Measurements from ENCODE around the gene TSPAN18. TPM values are rescaled to one million over a fixed set of nuclear protein-coding genes. Genes with fewer than 3 reads are reported as not detected.

Gene TSPAN18
- total and polyA plus RNA-seq, 2 of the 8 experiments (the other 6 are each of a cell fraction or from before 2014, with no cell fraction given), result 5.2 to 10.2 TPM

GRCh38 chr11:44828296-44828695 lies 101.5 kb downstream of the TSPAN18 start:
- H3K4me3 ChIP-seq (ENCODE audit: extremely low read depth in 1 of 4, insufficient read depth in 2 of 4, low read depth in 3 of 4, low read length in 4 of 4), result no peak overlapping the region
- peaks cover 0 to 1% of the 10 kb centered on the region in 2 experiments for H4K20me1 ChIP-seq (replicated peaks in 1 of 2; ENCODE audit: control insufficient read depth in 1 of 2, insufficient read depth in 2 of 2, low read length in 2 of 2)
- POLR2A ChIA-PET (ENCODE audit: partially characterized antibody), result interaction anchor here (1.5 kb wide), 1 partner anchor 27 kb away, joined by 4 read pairs; no protein-coding TSS in a partner anchor
- DNase-seq (ENCODE audit: low read depth in 1 of 2, low spot score in 2 of 2) (no peak), FAIRE-seq (no peak)
- no peak overlapping the region for H3K56ac ChIP-seq (replicated peaks; ENCODE audit: insufficient read length, low read depth, low read length)
- H4K5ac ChIP-seq (ENCODE audit: insufficient read length, low read depth, low read length), result no peak overlapping the region
- H3K9ac ChIP-seq (replicated peaks in 1 of 4; ENCODE audit: extremely low read depth in 1 of 4, low read depth in 3 of 4, low read length in 3 of 4), result no peak overlapping the region
- H2BK12ac ChIP-seq (ENCODE audit: low read depth, low read length), result no peak overlapping the region
- no peak overlapping the region for H2BK120ac ChIP-seq (replicated peaks; ENCODE audit: low read depth, low read length)
- no peak overlapping the region for H2BK5ac ChIP-seq (ENCODE audit: low read depth, low read length)
- H3K9me3 ChIP-seq (ENCODE audit: insufficient read depth in 2 of 2, low read depth in 1 of 2, low read length in 1 of 2), result no peaks in the 10 kb centered on the region
- no peak overlapping the region for H3K23ac ChIP-seq (ENCODE audit: insufficient read length)
- H2AK5ac ChIP-seq (ENCODE audit: low read depth, low read length), result no peak overlapping the region
- no peak overlapping the region for H4K91ac ChIP-seq (replicated peaks; ENCODE audit: insufficient read length, low read length)
- no peak overlapping the region for H3K4me2 ChIP-seq (ENCODE audit: insufficient read depth in 1 of 2, low read depth in 2 of 2, low read length in 2 of 2)
- H3K14ac ChIP-seq (ENCODE audit: insufficient read length), result no peak overlapping the region
- H4K8ac ChIP-seq (ENCODE audit: extremely low read depth, insufficient read depth, low read length), result no peak overlapping the region
- peaks cover 12 to 25% (median 18%) of the 10 kb centered on the region in 4 experiments for H3K4me1 ChIP-seq (replicated peaks in 1 of 4; ENCODE audit: control insufficient read depth in 3 of 4, insufficient read depth in 4 of 4, low read length in 3 of 4)
- H3K79me2 ChIP-seq (ENCODE audit: control insufficient read depth in 1 of 2, insufficient read depth in 2 of 2, low read length in 2 of 2), result no peaks in the 10 kb centered on the region
- H2BK20ac ChIP-seq (ENCODE audit: low read length), result no peak overlapping the region
- CTCF ChIA-PET (ENCODE audit: partially characterized antibody), result interaction anchor here (0.6 to 7.6 kb wide), 8 partner anchors 13 to 182 kb away, joined by 3 to 49 read pairs (median 3); no protein-coding TSS in a partner anchor
- no peak overlapping the region for H3K27ac ChIP-seq (ENCODE audit: low read depth, low read length)
- H2BK15ac ChIP-seq (ENCODE audit: low read length), result no peak overlapping the region
- H3K27me3 ChIP-seq (replicated peaks in 1 of 4; ENCODE audit: control insufficient read depth in 3 of 4, extremely low read depth in 1 of 4, insufficient read depth in 3 of 4, low read length in 3 of 4), result peaks cover 0 to 42% (median 18%) of the 10 kb centered on the region in 4 experiments; a peak in 5 of 7 replicates
- no peak overlapping the region for H3K18ac ChIP-seq (ENCODE audit: extremely low read depth, low read length)
- no peak overlapping the region for H2AFZ ChIP-seq (ENCODE audit: low read length)
- H3K4ac ChIP-seq (replicated peaks; ENCODE audit: insufficient read length, low read depth, low read length), result no peak overlapping the region
- H3K79me1 ChIP-seq (ENCODE audit: low read depth, low read length), result no peaks in the 10 kb centered on the region
- H3K23me2 ChIP-seq (ENCODE audit: low read depth, low read length), result no peaks in the 10 kb centered on the region; the same call in none of the 2 replicates
- 86% methylated on average over 5 of the region's 5 CpGs; no CpG with 5 or more reads in 1 of the 2 experiments for WGBS, 2 experiments (ENCODE audit: extremely low coverage in 1 of 2, insufficient coverage in 1 of 2, insufficient read length in 1 of 2, insufficient replicate concordance in 2 of 2, low coverage in 1 of 2, low lambda C conversion rate in 2 of 2, missing lambda C conversion rate in 1 of 2)
- no peaks in the 10 kb centered on the region for H3K36me3 ChIP-seq (ENCODE audit: control insufficient read depth in 2 of 4, insufficient read depth in 4 of 4, low read length in 3 of 4)
- TF ChIP-seq SP4 (IDR thresholded peaks at IDR 0.05; ENCODE audit: low read length) (no peak), RBBP5 (IDR thresholded peaks at IDR 0.05; ENCODE audit: borderline replicate concordance, low read depth, low read length) (no peak), CHD2 (IDR thresholded peaks at IDR 0.05; ENCODE audit: low read length) (no peak), MAFK (IDR thresholded peaks at IDR 0.05; ENCODE audit: low read depth, low read length) (no peak), BCL11A (IDR thresholded peaks at IDR 0.05; ENCODE audit: low read depth in 2 of 2, low read length in 2 of 2) (no peak), POU5F1 (IDR thresholded peaks at IDR 0.05; ENCODE audit: low read depth, low read length) (no peak), JUN (IDR thresholded peaks at IDR 0.05; ENCODE audit: low read depth, low read length) (no peak), RXRA (IDR thresholded peaks at IDR 0.05; ENCODE audit: insufficient read depth, low read depth, low read length) (no peak), PHF8 (conservative IDR thresholded peaks at IDR 0.05; ENCODE audit: low read depth, low read length) (no peak), SIX5 (IDR thresholded peaks at IDR 0.05; ENCODE audit: low read depth, low read length) (no peak), EZH2 (IDR thresholded peaks at IDR 0.05; ENCODE audit: low read depth, low read length, severe bottlenecking) (no peak)
- TF ChIP-seq, protein P1, sequence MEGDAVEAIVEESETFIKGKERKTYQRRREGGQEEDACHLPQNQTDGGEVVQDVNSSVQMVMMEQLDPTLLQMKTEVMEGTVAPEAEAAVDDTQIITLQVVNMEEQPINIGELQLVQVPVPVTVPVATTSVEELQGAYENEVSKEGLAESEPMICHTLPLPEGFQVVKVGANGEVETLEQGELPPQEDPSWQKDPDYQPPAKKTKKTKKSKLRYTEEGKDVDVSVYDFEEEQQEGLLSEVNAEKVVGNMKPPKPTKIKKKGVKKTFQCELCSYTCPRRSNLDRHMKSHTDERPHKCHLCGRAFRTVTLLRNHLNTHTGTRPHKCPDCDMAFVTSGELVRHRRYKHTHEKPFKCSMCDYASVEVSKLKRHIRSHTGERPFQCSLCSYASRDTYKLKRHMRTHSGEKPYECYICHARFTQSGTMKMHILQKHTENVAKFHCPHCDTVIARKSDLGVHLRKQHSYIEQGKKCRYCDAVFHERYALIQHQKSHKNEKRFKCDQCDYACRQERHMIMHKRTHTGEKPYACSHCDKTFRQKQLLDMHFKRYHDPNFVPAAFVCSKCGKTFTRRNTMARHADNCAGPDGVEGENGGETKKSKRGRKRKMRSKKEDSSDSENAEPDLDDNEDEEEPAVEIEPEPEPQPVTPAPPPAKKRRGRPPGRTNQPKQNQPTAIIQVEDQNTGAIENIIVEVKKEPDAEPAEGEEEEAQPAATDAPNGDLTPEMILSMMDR (IDR thresholded peaks at IDR 0.05; ENCODE audit: control extremely low read depth in 1 of 3, insufficient read depth in 1 of 3, low read depth in 1 of 3, low read length in 3 of 3), result no peak
